SH-SY5Y (cell line): ENCODE measurements around the gene APOBEC4.

ENCODE experiments used
- GATA2 ChIP-seq: IDR thresholded peaks from 2 replicates; pipeline ENCODE4 v1.6.1; 2011; ENCODE audit warnings: mild to moderate bottlenecking, low read depth, low read length
- GATA3 ChIP-seq: IDR thresholded peaks from 2 replicates; pipeline ENCODE4 v1.6.1; 2011; ENCODE audit warnings: low read depth, mild to moderate bottlenecking, low read length, moderate library complexity

Gene APOBEC4

GRCh38 chr1:183652547-183653461 lies at the start of gene APOBEC4:
TSS of gene APOBEC4 (minus strand) at chr1:183653316. CDS start at chr1:183648781, 4,535 bp downstream.
- TF ChIP-seq GATA3 (no peak), GATA2 (no peak)

DNA sequence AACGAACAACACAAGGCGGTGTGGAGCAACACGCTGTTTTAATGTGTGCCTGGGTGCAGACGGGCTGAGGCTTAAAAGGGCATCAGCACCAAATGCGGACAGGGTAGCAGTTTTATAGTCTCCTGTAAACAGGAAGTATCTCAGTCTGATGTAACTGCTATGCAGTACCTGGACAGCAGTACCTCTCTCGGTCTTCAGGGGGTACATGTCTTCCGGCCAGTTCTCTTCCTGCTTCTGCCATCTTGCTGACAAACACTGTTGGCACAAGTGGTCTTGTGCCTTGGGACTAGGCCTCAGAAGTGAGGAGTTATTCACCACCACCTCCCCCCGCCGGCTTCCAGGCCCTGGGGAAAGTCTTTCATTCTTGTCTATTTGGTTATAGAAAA lies 49.7 kb upstream of the APOBEC4 start:
- TF ChIP-seq GATA3 (no peak), GATA2 (no peak)

GRCh38 chr1:183702087-183702812 lies 49.1 kb upstream of the APOBEC4 start:
- TF ChIP-seq GATA2 (no peak), GATA3 (no peak)

DNA sequence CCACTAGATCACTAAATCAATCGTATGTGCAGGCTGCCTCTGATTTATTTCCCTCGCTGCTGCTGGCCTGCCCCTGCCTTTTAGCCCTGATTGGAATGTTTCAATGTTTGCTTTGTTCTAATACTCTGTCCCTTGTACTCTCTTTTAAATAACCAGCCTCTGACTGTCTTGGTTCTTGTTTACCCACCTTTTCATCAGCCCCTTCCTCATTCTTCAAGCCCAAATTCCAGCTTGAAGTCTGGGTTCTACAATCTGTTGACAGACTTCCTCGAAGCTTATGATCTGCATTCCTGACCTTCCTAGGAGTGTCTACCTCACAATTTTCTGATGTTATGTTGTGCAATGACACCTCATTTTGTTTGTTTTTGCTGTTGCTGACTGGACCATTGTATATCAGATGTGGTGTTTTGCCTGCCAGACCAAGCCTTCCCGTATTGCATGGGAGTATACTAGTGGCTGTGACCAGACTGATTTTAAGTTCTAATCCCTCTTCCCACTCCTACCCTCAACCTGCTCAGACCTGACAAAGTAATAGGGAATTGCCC lies 46.6 kb upstream of the APOBEC4 start:
- TF ChIP-seq GATA3 (no peak), GATA2 (no peak)

DNA sequence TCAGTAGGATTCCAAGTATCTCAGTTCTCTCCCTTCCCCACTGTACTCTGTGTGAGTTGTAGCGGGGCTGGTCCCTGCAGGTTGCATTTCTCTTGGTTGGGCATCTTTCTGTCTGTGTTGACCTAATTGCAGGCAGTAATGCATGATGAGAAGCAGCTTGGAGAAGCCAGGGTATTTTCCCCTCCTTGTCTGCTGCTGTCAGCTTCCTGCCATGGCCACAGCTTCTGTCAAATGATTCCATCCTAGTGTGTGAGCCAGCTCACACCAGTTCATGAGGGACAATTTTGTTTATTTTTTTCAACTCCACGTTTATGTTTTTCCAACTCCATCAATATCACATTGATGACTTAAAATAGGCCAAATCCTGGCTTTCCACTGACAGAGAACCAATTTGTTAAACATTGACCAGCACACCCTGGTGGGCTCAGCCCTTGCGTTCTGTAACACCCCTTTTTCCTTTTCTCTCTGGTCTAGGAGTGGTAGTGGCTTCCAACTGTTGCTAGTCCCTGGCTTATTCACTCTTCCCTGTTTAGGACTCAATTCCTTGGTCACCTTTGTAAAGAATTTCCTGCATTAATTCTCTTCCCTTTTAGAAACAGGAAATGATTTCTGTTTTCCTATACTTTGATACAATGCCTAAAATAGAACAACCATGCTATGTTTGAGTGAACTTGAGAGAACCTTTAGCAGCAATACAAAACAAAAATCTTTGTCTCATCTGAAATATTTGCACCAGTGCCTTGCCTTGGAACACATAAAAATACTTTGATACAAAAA lies 44.9 kb upstream of the APOBEC4 start:
- no peak for TF ChIP-seq GATA2
- no peak for TF ChIP-seq GATA3

- TF ChIP-seq GATA3 = no peak
- TF ChIP-seq GATA2 = no peak
These were observed 43.9 kb upstream of the APOBEC4 start for GRCh38 chr1:183696981-183697380.

GRCh38 chr1:183694755-183695154 lies 41.6 kb upstream of the APOBEC4 start:
- TF ChIP-seq GATA3 = no peak
- no peak for TF ChIP-seq GATA2

DNA sequence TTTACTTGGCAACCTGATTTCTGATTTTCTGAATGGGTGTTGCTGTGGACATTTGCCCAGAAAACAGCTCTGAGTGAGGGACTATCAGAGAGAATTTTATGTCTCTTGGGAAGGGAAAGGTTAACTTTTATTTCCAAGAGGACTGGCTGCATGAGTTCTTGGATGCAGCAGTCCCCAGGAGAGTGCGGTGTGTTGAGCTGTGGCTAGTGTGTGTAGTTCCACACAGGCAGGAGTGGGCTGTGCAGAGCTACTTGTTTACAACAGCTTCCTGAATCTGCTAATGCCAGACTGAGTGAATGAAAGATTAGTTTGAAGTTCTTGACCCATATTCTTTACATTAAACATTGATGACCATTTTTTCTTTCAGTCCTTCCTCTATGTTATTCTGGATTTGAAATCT lies 41.0 kb upstream of the APOBEC4 start:
- TF ChIP-seq GATA3 (no peak), GATA2 (no peak)

GRCh38 chr1:183693521-183693920 lies 40.4 kb upstream of the APOBEC4 start:
- no peak for TF ChIP-seq GATA3
- TF ChIP-seq GATA2 = no peak

- TF ChIP-seq GATA3 (no peak), GATA2 (no peak)
These were observed 36.7 kb upstream of the APOBEC4 start for GRCh38 chr1:183689762-183690204.

DNA sequence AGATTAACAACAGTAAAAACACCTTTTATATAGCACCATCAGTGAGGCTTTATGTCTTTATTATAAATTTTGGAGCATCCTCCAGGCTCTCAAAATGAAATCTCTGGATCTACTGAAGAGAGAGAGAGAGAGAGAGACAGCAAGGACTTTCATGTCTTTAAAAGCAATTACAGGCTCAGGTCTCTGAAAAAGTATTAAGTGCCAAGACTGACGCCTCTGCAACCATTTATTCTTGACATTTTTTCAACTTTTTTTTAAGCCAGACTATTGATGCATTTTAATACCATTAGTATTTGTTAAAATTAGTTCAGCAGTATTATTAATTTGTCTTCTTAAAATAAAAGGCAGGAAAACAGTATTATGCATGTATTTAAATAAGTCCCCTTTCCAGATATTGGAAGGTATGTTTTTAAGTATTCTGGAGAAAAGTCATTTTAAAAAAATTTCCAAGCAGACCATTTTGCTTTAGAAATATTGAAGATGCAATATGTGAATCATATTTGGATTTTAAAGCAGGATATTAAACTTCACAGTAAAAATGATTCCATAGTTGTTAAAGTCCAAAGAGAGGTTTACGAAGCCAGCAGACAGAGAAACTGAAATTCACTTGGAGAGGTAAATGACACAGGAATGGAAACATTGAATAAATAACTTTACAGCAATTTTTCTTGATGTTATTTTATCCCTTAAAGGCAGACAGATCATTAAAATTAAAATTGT lies 35.4 kb upstream of the APOBEC4 start:
- TF ChIP-seq GATA3 = no peak
- TF ChIP-seq GATA2 = no peak

DNA sequence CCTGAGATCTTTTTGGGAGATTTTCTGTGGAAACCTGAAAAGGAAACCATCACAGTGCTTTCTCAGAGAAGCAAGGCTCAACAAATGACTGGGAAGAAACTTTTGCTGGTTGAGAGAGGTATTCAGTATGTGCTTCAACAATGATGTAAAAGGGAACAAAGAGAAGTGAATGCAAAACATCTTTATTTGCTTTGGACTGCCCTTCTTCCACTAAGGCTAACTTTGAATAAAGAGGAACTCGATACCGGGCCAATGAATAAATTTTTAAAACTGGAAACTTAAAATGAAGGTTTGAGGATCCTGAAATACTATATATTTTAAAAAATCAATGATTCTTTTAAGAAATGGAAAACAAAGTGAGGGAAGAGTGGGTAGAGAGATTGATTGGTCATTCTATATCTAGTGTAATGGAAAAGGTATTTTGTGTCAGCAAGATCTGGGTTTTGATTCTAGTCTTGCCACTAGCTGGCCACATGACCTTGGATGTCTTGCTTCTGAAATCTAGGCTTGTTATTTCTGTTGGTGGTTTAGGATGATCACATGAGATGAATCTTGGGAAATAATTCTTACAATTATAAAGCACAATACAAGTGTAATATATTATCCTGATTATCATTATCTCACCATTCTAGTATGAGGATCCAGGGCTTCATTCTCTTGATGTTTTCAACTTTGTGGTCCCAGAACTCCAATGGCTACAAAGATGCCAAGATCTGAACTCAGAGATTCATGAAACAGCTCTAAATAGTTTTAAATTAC lies 34.6 kb upstream of the APOBEC4 start:
- TF ChIP-seq GATA3 = no peak
- TF ChIP-seq GATA2 = no peak
